Choroid plexus epithelial cell (primary cell): ENCODE results near the gene SHC1.

ENCODE experiments used
- DNase-seq: peaks from one replicate; pipeline ENCODE4 v3.0.0-alpha.2; 2010; ENCODE audit warnings: low read depth
- H3K4me3 ChIP-seq: 2 replicates; pipeline ENCODE4 v1.5.1; 2011; ENCODE audit warnings: low read depth, mild to moderate bottlenecking, control low read depth, low read length, moderate library complexity
- TF ChIP-seq, protein P1 (sequence below): conservative IDR thresholded peaks from 2 replicates; pipeline ENCODE4 v1.5.1; 2011; ENCODE audit warnings: low read depth, mild to moderate bottlenecking, control low read depth, inconsistent platforms, low read length, moderate library complexity

Gene SHC1

DNA sequence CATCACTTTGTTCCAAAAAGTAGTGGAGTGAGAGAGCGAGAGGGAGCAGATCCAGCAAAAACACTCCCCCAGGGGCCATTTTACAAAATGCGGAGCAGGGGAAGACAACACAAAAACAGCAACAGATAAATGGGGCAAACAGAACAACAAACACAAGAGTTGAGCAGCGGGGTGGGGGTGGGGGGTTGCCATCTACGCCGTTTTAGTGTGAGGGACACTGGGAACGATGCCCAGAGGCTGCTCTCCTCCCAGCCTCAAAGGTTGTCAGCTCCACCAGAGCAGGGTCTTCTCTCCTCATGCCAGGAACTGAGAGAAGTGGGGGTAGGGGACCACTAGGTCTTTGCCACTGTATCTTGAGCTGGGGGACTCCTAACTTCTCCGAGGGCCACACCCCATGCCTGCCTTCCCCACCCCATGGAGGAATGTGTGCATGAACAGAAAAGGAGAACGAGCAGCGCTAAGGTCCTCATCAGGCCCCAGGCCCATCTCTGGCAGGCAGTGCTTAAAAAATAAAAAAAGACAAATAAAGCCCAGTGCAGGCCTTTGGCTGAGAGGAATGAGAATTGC, 13.4 kb downstream of the SHC1 start:
- no peak overlapping the region for H3K4me3 ChIP-seq
- TF ChIP-seq, protein P1, sequence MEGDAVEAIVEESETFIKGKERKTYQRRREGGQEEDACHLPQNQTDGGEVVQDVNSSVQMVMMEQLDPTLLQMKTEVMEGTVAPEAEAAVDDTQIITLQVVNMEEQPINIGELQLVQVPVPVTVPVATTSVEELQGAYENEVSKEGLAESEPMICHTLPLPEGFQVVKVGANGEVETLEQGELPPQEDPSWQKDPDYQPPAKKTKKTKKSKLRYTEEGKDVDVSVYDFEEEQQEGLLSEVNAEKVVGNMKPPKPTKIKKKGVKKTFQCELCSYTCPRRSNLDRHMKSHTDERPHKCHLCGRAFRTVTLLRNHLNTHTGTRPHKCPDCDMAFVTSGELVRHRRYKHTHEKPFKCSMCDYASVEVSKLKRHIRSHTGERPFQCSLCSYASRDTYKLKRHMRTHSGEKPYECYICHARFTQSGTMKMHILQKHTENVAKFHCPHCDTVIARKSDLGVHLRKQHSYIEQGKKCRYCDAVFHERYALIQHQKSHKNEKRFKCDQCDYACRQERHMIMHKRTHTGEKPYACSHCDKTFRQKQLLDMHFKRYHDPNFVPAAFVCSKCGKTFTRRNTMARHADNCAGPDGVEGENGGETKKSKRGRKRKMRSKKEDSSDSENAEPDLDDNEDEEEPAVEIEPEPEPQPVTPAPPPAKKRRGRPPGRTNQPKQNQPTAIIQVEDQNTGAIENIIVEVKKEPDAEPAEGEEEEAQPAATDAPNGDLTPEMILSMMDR: no peak
- no peak for DNase-seq

DNA sequence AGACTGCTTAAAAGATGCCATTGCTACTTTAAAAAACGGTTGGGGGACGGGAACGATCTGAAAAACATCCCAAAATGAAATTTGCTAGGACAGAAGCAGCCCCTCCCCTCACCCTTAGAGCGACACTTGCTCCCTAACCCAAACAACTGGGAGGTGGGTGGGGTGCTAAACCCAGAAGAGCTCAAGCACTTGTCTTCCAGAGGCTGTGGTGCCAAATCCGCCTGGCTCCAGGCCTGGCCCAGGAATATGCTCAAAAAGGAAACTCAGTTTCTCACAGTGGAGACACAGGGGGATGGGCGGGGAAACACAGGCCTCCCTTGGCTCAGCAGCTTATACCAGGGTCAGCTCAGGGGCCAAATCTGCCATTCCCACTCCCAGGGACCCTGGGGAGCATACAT, 14.0 kb downstream of the SHC1 start:
- peak; percentile 20 for DNase-seq
- H3K4me3 ChIP-seq: peak overlapping the region; percentile 68
- TF ChIP-seq, protein P1: no peak

DNA sequence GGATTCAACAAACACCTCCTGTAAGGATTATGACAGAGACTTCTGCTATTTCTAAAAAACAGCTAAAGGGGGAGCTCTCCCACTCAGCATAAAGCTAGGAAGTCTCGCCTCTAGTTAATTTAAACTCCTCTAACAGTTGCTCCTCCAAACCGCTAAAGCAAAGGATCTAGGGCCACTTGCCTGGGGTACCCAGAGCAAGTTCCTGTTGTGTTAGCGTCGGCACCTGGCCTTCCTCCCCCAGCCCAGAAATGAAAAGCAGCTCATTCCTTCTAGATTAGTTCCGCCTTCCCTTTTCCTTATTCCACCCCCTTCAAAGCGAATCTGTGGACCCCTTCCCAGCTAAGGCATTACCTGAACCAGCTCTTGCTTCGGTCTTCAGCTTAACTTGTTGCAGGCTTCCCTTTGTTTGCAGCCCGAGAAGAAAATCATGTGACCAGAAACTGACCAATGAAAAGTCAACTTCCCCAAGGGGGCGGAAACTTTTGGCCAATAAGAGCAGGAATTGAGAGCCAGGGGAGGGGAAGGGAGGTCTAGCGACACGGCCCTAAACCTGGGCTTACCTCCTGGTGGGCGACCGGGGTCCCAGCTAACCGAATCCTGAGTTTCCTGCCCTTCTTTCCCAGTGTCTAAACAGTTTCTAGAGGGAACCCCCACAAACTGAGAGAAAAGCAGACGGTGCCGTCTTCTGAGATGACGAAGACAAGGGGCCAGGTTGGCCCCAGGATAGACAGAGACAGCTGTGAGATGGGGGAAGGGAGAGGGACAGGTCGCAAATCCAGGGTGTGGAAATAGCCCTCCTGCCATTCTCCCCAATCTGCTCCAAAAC, 14.6 kb downstream of the SHC1 start, which contains the start of gene PBXIP1:
Gene PBXIP1 (minus strand): TSS at position 382 of the 826 bp plus-strand sequence. CDS start 2,378 bp downstream, outside the sequence.
- peak; percentile 93 for DNase-seq
- TF ChIP-seq, protein P1: peak; percentile 60
- peak within 1 kb of the TSS; percentile 68 for H3K4me3 ChIP-seq

DNA sequence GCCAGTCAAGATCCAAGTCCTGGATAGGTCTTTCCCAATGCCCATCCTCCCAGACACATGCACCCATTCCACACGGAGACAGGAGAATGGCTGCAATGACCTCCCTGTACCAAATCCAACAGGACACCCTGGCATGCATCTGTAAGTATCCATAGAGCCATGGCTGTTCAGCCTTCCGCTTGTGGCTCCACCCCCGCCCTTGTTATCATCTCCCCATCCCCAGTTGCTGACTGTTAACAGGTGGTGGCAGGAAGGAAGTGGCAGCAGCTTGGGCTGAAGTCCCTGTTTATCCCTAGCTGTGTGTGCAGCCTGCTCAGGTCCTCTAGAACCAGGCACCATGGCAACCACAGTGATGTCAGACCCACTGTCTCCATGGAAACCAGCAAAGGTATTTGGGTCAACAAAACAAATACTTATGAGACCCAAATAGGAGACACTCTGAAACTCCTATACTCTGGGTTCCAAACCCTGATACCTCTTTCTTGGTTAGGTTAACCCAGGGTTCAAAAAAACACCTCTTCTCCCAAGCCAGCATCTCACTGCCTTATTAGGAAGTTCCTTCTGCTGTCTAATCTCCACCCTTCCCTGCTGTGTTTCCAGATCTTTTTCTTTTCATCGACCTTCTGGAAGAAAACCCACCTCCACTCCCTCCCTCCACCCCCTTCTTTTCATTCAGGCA, 15.4 kb downstream of the SHC1 start:
- DNase-seq: peak; percentile 89
- TF ChIP-seq, protein P1: no peak
- H3K4me3 ChIP-seq: peak overlapping the region; percentile 68

DNA sequence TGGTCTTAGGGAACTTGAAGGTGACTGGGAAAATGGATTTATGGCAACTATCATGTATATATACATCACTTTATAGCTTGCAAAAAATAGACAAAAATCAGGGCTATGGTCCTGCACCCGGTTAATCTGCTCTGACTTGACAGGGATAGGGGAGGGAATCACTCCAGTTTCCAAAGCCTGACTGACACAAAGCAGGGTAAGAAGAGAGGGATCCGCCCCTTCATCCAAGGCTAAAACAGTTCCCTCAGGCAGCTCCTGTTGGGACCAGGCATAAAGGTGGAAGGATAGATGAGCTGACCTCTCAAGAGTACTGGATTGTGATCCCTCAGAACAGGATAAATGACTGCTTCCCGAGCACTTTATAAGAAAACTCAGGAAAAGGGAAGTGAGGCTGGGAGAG, 16.0 kb downstream of the SHC1 start:
- DNase-seq: no peak
- TF ChIP-seq, protein P1: no peak
- H3K4me3 ChIP-seq: no peak overlapping the region

DNA sequence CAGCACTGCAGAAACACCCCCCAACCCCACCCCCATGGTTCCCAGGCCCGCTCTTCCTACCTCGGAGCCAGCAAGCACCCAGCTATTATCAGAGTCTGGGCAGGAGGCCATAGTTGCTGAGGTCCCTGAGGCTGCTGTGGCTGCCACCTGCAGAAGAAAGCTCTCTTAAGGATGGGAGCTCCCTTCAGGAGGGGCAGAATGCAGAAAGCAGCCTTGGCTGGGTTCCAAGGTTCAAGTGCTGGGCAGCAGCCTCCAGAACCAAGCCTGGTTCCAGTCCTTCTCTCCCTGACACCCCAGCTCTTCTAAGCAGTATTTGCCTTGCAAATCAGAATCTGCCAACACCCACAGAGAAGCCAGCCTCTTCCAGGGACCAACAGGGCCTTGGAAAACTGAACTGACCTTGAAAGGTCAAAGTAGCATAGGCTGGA, 16.9 kb downstream of the SHC1 start:
- H3K4me3 ChIP-seq: no peak overlapping the region
- no peak for DNase-seq
- TF ChIP-seq, protein P1: no peak
